CD4-positive, alpha-beta T cell (primary cell): ENCODE measurements around the gene PCOLCE2. TPM values are rescaled to one million over a fixed set of nuclear protein-coding genes. Genes with fewer than 3 reads are reported as not detected.

Experiments
- ATAC-seq: fragments of 200-7000 bp; cut with Tn5 transposase; one replicate; pipeline ENCODE4 v1.10.0; 2022; ENCODE audit warnings: mild to moderate bottlenecking; ENCODE audit not compliant: poor library complexity
- CTCF ChIA-PET: fragments of 350-600 bp; sonication (Branson Sonifier 250); formaldehyde crosslinking; loops from one replicate; lab custom pipeline; 2021; ENCODE audit warnings: antibody characterized with exemption, inconsistent platforms; lab: Charles Lee
- POLR2A ChIA-PET: fragments of 350-600 bp; sonication (Branson Sonifier 250); formaldehyde crosslinking; loops from one replicate; lab custom pipeline; 2021; ENCODE audit warnings: antibody characterized with exemption, inconsistent platforms; lab: Charles Lee
- DNase-seq, 14 experiments: peaks; one replicate each; pipeline ENCODE4 v3.0.0-alpha.2; 2013 to 2020; ENCODE audit warnings: mixed read lengths in 2 of 14
- H3K27ac ChIP-seq, 2 donors: one replicate each; pipeline versions ENCODE4 v1.5.1 to v1.7.0; 2013; ENCODE audit warnings: low read length in 2 of 2, low read depth in 1 of 2, mild to moderate bottlenecking in 1 of 2
- H3K27me3 ChIP-seq, 2 experiments: 1 replicate in 1 of 2; 2 replicates in 1 of 2; pipeline versions ENCODE4 v1.6.1 to v1.7.0; 2013; ENCODE audit warnings: low read length in 2 of 2, control low read depth in 1 of 2, mild to moderate bottlenecking in 1 of 2, moderate library complexity in 1 of 2; ENCODE audit not compliant: insufficient read depth in 2 of 2, control insufficient read depth in 1 of 2
- H3K36me3 ChIP-seq: one replicate; pipeline ENCODE4 v1.6.1; 2013; ENCODE audit warnings: low read length, control low read depth; ENCODE audit not compliant: insufficient read depth
- H3K4me1 ChIP-seq: one replicate; pipeline ENCODE4 v1.6.1; 2013; ENCODE audit warnings: low read length, control low read depth; ENCODE audit not compliant: insufficient read depth
- H3K4me3 ChIP-seq: one replicate; pipeline ENCODE4 v1.5.1; 2013; ENCODE audit warnings: mild to moderate bottlenecking, low read length, moderate library complexity
- H3K9me3 ChIP-seq, 2 experiments: 1 replicate in 1 of 2; 2 replicates in 1 of 2; pipeline versions ENCODE4 v1.6.1 to v1.7.0; 2013; ENCODE audit warnings: low read length in 2 of 2, mild to moderate bottlenecking in 2 of 2, control low read depth in 1 of 2, moderate library complexity in 1 of 2; ENCODE audit not compliant: control insufficient read depth in 1 of 2, insufficient read depth in 1 of 2
- H3K27ac Mint-ChIP-seq: one replicate; pipeline ENCODE4 v1.8.0; 2020; ENCODE audit warnings: mixed read lengths
- H3K27me3 Mint-ChIP-seq: one replicate; pipeline ENCODE4 v1.8.0; 2021; ENCODE audit warnings: mixed read lengths
- H3K36me3 Mint-ChIP-seq: one replicate; pipeline ENCODE4 v1.8.0; 2021; ENCODE audit warnings: low read depth, mixed read lengths
- H3K4me1 Mint-ChIP-seq: one replicate; pipeline ENCODE4 v1.8.0; 2021; ENCODE audit warnings: low read depth, mixed read lengths
- H3K4me3 Mint-ChIP-seq: one replicate; pipeline ENCODE4 v1.8.0; 2020; ENCODE audit warnings: mild to moderate bottlenecking, mixed read lengths
- H3K9me3 Mint-ChIP-seq: one replicate; pipeline ENCODE4 v1.8.0; 2020; ENCODE audit warnings: mixed read lengths
- intact Hi-C, 2 experiments: fragments of 100-400 bp; cut with DNase I in 1 of 2; cut with micrococcal nuclease in 1 of 2; formaldehyde crosslinking; loops; one replicate each; pipeline versions ENCODE4 v1.15.1 to v1.9.0; 2023 to 2025; cut with DNase I, micrococcal nuclease
- total RNA-seq, 174 experiments: library from RNA in 2 of 174; stranded (reverse) in 2 of 174; gene quantifications; one replicate each; pipeline ENCODE4 v1.2.3 and lab custom pipeline; 2021 to 2026
- TF ChIP-seq, protein P1 (sequence below): fragments of 200-600 bp; IDR thresholded peaks from one replicate; pipeline ENCODE4 v1.8.0; 2022; ENCODE audit warnings: antibody characterized with exemption, mild to moderate bottlenecking

PCOLCE2 gene
- total RNA-seq, 2 experiments from 2014 or later = not detected

DNA sequence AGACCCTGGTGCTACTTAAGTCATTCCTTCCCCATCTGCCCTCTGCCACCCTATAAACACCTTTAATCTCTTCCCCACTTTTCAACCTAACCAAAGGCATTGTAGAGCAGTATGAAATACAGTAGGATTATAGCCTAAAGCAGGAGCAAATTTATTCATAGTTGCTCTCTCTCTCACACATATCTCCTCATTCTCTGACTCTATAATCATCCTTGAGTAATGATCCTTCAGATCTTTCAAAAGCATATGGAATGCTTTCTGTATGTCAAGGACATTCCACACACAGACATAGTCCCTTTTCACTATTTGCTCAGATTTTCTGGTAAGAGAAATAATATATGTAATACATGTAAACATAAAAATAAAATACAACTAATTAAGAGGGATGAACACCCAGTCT, 111.0 kb downstream of the PCOLCE2 start:
- Mint-ChIP-seq H3K4me3 (no peak overlapping the region), H3K9me3 (peaks cover 2% of the 10 kb centered on the region), H3K27me3 (no peaks in the 10 kb centered on the region), H3K36me3 (peaks cover 19% of the 10 kb centered on the region), H3K4me1 (no peaks in the 10 kb centered on the region), H3K27ac (no peak overlapping the region)
- Histone ChIP-seq H3K9me3 (peaks cover 0 to 3% of the 10 kb centered on the region in 2 experiments), H3K4me3 (no peak overlapping the region), H3K36me3 (no peaks in the 10 kb centered on the region), H3K4me1 (no peaks in the 10 kb centered on the region), H3K27me3 (no peaks in the 10 kb centered on the region), H3K27ac (no peak overlapping the region)
- TF ChIP-seq, protein P1, sequence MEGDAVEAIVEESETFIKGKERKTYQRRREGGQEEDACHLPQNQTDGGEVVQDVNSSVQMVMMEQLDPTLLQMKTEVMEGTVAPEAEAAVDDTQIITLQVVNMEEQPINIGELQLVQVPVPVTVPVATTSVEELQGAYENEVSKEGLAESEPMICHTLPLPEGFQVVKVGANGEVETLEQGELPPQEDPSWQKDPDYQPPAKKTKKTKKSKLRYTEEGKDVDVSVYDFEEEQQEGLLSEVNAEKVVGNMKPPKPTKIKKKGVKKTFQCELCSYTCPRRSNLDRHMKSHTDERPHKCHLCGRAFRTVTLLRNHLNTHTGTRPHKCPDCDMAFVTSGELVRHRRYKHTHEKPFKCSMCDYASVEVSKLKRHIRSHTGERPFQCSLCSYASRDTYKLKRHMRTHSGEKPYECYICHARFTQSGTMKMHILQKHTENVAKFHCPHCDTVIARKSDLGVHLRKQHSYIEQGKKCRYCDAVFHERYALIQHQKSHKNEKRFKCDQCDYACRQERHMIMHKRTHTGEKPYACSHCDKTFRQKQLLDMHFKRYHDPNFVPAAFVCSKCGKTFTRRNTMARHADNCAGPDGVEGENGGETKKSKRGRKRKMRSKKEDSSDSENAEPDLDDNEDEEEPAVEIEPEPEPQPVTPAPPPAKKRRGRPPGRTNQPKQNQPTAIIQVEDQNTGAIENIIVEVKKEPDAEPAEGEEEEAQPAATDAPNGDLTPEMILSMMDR = no peak
- ChIA-PET CTCF (no interaction called here), POLR2A (no interaction called here)
- no peak for ATAC-seq
- DNase-seq = no peak
- intact Hi-C loops = no loop called here

DNA sequence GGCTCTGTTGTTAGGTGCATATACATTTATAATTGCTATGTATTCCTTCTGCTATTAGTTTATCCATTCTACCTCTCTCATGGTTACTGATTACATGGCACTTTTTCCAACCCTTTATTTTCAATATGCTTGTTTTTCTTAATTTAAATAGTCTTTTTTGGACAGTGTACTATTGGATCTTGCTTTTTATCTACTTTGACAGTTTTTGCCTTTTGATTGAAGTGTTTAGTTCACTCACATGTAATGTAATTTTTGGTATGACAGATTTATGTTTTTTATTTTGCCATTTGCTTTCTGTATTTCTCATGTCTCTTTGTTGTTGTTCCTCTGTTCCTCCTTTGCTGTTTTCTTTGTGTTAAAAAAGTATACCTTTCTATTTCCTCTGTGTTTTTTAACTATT, 120.5 kb downstream of the PCOLCE2 start:
- Histone ChIP-seq H3K4me3 (no peak overlapping the region), H3K4me1 (no peaks in the 10 kb centered on the region), H3K27me3 (no peaks in the 10 kb centered on the region), H3K27ac (no peak overlapping the region), H3K9me3 (peaks cover 6 to 18% of the 10 kb centered on the region in 2 experiments), H3K36me3 (no peaks in the 10 kb centered on the region)
- TF ChIP-seq, protein P1 = no peak
- intact Hi-C loops = no loop called here
- H3K27me3 Mint-ChIP-seq = no peaks in the 10 kb centered on the region
- no peak for DNase-seq
- no peak overlapping the region for H3K4me3 Mint-ChIP-seq
- no peak overlapping the region for H3K27ac Mint-ChIP-seq
- POLR2A ChIA-PET = no interaction called here
- peaks cover 19% of the 10 kb centered on the region for H3K9me3 Mint-ChIP-seq
- CTCF ChIA-PET = no interaction called here
- no peaks in the 10 kb centered on the region for H3K4me1 Mint-ChIP-seq
- peaks cover 69% of the 10 kb centered on the region for H3K36me3 Mint-ChIP-seq
- ATAC-seq = no peak

Other genes starting within 250 kb of the PCOLCE2 start
- gene TRPC1, start 165.0 kb downstream of the PCOLCE2 start, total RNA-seq = 1 to 10 TPM; 3.1 to 4.2 TPM
- gene PAQR9, start 74.6 kb upstream of the PCOLCE2 start, total RNA-seq = not detected
- 100 to 1,000 TPM; 164 to 179 TPM for gene U2SURP, start 112.5 kb upstream of the PCOLCE2 start, total RNA-seq
- 1 to 10 TPM; 2.0 TPM for gene CHST2, start 230.7 kb upstream of the PCOLCE2 start, total RNA-seq